SK-N-SH treated with all-trans-retinoic acid at 6 μM for 48 hours (cell line): ENCODE measurements around the gene AADACL2.

Experiments
- ATAC-seq: fragments of 200-7000 bp; cut with Tn5 transposase; 3 replicates; pipeline ENCODE4 v1.9.1; 2020; ENCODE audit warnings: mild to moderate bottlenecking, moderate library complexity
- ARNTL ChIP-seq: fragments of 450-650 bp; formaldehyde crosslinking; IDR thresholded peaks from 2 replicates; pipeline ENCODE4 v1.5.0; 2020; ENCODE audit warnings: low read depth, mild to moderate bottlenecking, moderate library complexity, borderline replicate concordance
- BACH2 ChIP-seq: fragments of 250-450 bp; sonication (Bioruptor Pico); IDR thresholded peaks from 2 replicates; pipeline ENCODE4 v1.9.0; 2021; ENCODE audit warnings: mild to moderate bottlenecking, borderline replicate concordance
- CREB5 ChIP-seq: fragments of 250-450 bp; sonication (Bioruptor Pico); IDR thresholded peaks from 2 replicates; pipeline ENCODE4 v1.5.1; 2020; ENCODE audit warnings: low read depth, mild to moderate bottlenecking, moderate library complexity
- CSDC2 ChIP-seq: fragments of 250-450 bp; sonication (Bioruptor Pico); IDR thresholded peaks from 2 replicates; pipeline ENCODE4 v1.5.0; 2020; ENCODE audit warnings: mild to moderate bottlenecking, moderate library complexity
- CSRNP3 ChIP-seq: fragments of 250-450 bp; sonication (Bioruptor Pico); IDR thresholded peaks from 2 replicates; pipeline ENCODE4 v1.5.1; 2021; ENCODE audit warnings: mild to moderate bottlenecking, moderate library complexity
- ESRRG ChIP-seq: fragments of 250-450 bp; sonication (Bioruptor Pico); IDR thresholded peaks from 2 replicates; pipeline ENCODE4 v1.6.1; 2021; ENCODE audit warnings: mild to moderate bottlenecking
- GLIS3 ChIP-seq: fragments of 250-450 bp; sonication (Bioruptor Pico); IDR thresholded peaks from 2 replicates; pipeline ENCODE4 v1.5.0; 2020; ENCODE audit warnings: mild to moderate bottlenecking, moderate library complexity
- ISL1 ChIP-seq: fragments of 250-450 bp; sonication (Bioruptor Pico); IDR thresholded peaks from 2 replicates; pipeline ENCODE4 v2.1.2; 2022; ENCODE audit warnings: mild to moderate bottlenecking, moderate library complexity
- OSR1 ChIP-seq: fragments of 250-450 bp; sonication (Bioruptor Pico); IDR thresholded peaks from 2 replicates; pipeline ENCODE4 v1.8.0; 2022; ENCODE audit warnings: moderate library complexity, mild to moderate bottlenecking, inconsistent platforms
- PATZ1 ChIP-seq: fragments of 250-450 bp; sonication (Bioruptor Pico); IDR thresholded peaks from 2 replicates; pipeline ENCODE4 v1.8.0; 2020; ENCODE audit warnings: mild to moderate bottlenecking, moderate library complexity, borderline replicate concordance
- PPARA ChIP-seq: fragments of 250-450 bp; sonication (Bioruptor Pico); IDR thresholded peaks from 2 replicates; pipeline ENCODE4 v1.5.0; 2020; ENCODE audit warnings: mild to moderate bottlenecking, borderline replicate concordance
- RARB ChIP-seq: fragments of 250-450 bp; sonication (Bioruptor Pico); IDR thresholded peaks from 2 replicates; pipeline ENCODE4 v1.8.0; 2021; ENCODE audit warnings: mild to moderate bottlenecking, moderate library complexity
- SNAI2 ChIP-seq: fragments of 250-450 bp; sonication (Bioruptor Pico); IDR thresholded peaks from 2 replicates; pipeline ENCODE4 v1.5.0; 2020; ENCODE audit warnings: mild to moderate bottlenecking, moderate library complexity
- TCF4 ChIP-seq: fragments of 250-450 bp; sonication (Bioruptor Pico); IDR thresholded peaks from 2 replicates; pipeline ENCODE4 v1.8.0; 2021; ENCODE audit warnings: mild to moderate bottlenecking, moderate library complexity, borderline replicate concordance
- TOX ChIP-seq: fragments of 250-450 bp; sonication (Bioruptor Pico); IDR thresholded peaks from 2 replicates; pipeline ENCODE4 v1.8.0; 2021; ENCODE audit warnings: mild to moderate bottlenecking, moderate library complexity, borderline replicate concordance
- TSHZ2 ChIP-seq: fragments of 250-450 bp; sonication (Bioruptor Pico); IDR thresholded peaks from 2 replicates; pipeline ENCODE4 v1.5.0; 2020; ENCODE audit warnings: mild to moderate bottlenecking, moderate library complexity
- ZC3H10 ChIP-seq: fragments of 250-450 bp; sonication (Bioruptor Pico); IDR thresholded peaks from 2 replicates; pipeline ENCODE4 v1.5.1; 2021; ENCODE audit warnings: mild to moderate bottlenecking, moderate library complexity
- ZFP3 ChIP-seq: fragments of 250-450 bp; sonication (Bioruptor Pico); IDR thresholded peaks from 2 replicates; pipeline ENCODE4 v1.5.0; 2020; ENCODE audit warnings: mild to moderate bottlenecking, moderate library complexity
- ZFP30 ChIP-seq: fragments of 450-650 bp; formaldehyde crosslinking; IDR thresholded peaks from 2 replicates; pipeline ENCODE4 v1.5.0; 2022; ENCODE audit warnings: mild to moderate bottlenecking, moderate library complexity
- ZNF70 ChIP-seq: fragments of 450-650 bp; formaldehyde crosslinking; IDR thresholded peaks from 2 replicates; pipeline ENCODE4 v1.5.0; 2020; ENCODE audit warnings: mild to moderate bottlenecking, moderate library complexity
- ZNF8 ChIP-seq: fragments of 450-650 bp; formaldehyde crosslinking; IDR thresholded peaks from 2 replicates; pipeline ENCODE4 v1.5.0; 2020; ENCODE audit warnings: mild to moderate bottlenecking, moderate library complexity

Gene AADACL2

GRCh38 chr3:151743855-151744254 is 10.1 kb downstream of the AADACL2 start:
- TF ChIP-seq GLIS3 (CRISPR knock-in tag) (no peak), ZNF70 (CRISPR knock-in tag) (no peak), ZFP3 (CRISPR knock-in tag) (no peak), TOX (no peak), ESRRG (CRISPR knock-in tag) (no peak), PPARA (CRISPR knock-in tag) (no peak)
- no peak for ATAC-seq

- no peak for ATAC-seq
- TF ChIP-seq SNAI2 (CRISPR knock-in tag), result no peak
- no peak for TF ChIP-seq PATZ1 (CRISPR knock-in tag)
- no peak for TF ChIP-seq ZNF70 (CRISPR knock-in tag)
- no peak for TF ChIP-seq ESRRG (CRISPR knock-in tag)
- TF ChIP-seq ZFP3 (CRISPR knock-in tag), result no peak
- no peak for TF ChIP-seq ZNF8 (CRISPR knock-in tag)
- no peak for TF ChIP-seq ARNTL (CRISPR knock-in tag)
- TF ChIP-seq OSR1 (CRISPR knock-in tag), result no peak
- TF ChIP-seq PPARA (CRISPR knock-in tag), result no peak
- no peak for TF ChIP-seq TOX
- TF ChIP-seq CSRNP3 (CRISPR knock-in tag), result no peak
- TF ChIP-seq TCF4 (CRISPR knock-in tag), result no peak
- TF ChIP-seq ZFP30 (CRISPR knock-in tag), result no peak
- TF ChIP-seq CSDC2 (CRISPR knock-in tag), result no peak
- no peak for TF ChIP-seq CREB5 (CRISPR knock-in tag)
- no peak for TF ChIP-seq BACH2 (CRISPR knock-in tag)
- no peak for TF ChIP-seq ZC3H10
- no peak for TF ChIP-seq TSHZ2 (CRISPR knock-in tag)
- TF ChIP-seq, all 23 proteins: peak for 0
Observed at GRCh38 chr3:151750181-151750580, 16.5 kb downstream of the AADACL2 start.

- TF ChIP-seq ARNTL (CRISPR knock-in tag) (no peak), TOX (no peak), ZFP3 (CRISPR knock-in tag) (no peak), ZNF8 (CRISPR knock-in tag) (no peak), BACH2 (CRISPR knock-in tag) (no peak)
- no peak for ATAC-seq
Observed at GRCh38 chr3:151750678-151751077, 17.0 kb downstream of the AADACL2 start.

- TF ChIP-seq GLIS3 (CRISPR knock-in tag) (no peak), BACH2 (CRISPR knock-in tag) (no peak), OSR1 (CRISPR knock-in tag) (no peak)
- no peak for ATAC-seq
Observed at GRCh38 chr3:151751161-151751560, 17.4 kb downstream of the AADACL2 start.

GRCh38 chr3:151753846-151754245 is 20.1 kb downstream of the AADACL2 start:
- ATAC-seq, result no peak
- no peak for TF ChIP-seq ZC3H10
- no peak for TF ChIP-seq BACH2 (CRISPR knock-in tag)
- TF ChIP-seq TOX, result no peak
- no peak for TF ChIP-seq RARB
- TF ChIP-seq ISL1 (CRISPR knock-in tag), result no peak
- no peak for TF ChIP-seq CREB5 (CRISPR knock-in tag)
- no peak for TF ChIP-seq TSHZ2 (CRISPR knock-in tag)
